Measurements from ENCODE around the gene MED19.
A peak's percentile ranks its signal among the peaks of the same experiment; 100 is the strongest.
"Not testable (repeated sequence)": the region's sequence is repeated elsewhere in the genome, so short reads cannot be mapped to it uniquely, and the experiment has no call there.

MED19 gene

DNA sequence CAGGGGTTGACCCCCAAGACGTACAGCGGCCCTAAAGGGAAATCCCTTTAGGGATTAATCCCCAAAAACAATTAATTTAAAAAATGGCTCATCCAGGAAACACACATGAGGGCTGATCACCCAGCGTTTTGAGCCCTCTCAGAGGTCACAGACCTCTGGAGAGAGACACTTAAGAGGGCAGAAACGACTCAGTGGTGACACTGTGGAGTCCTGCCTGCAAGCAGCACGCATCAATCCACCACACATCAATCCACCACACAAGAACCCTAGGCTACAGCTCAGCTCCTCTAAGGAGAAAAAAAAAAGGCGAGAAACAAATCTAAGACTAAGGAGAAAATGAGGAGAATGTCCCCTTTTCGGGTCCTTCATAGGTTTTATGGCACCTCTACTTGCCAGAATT, 16.8 kb upstream of the MED19 start:
- peaks cover 63% of the 10 kb centered on the region for H3K36me3 Mint-ChIP-seq (ENCODE audit: low read depth)

GRCh38 chr11:57727185-57727584, 15.2 kb upstream of the MED19 start:
- Mint-ChIP-seq H3K9me3 (no peaks in the 10 kb centered on the region), H3K27me3 (no peaks in the 10 kb centered on the region), H3K4me3 (no peak overlapping the region), H3K27ac (peak overlapping the region; percentile 64), H3K4me1 (ENCODE audit: low read depth) (peaks cover 23% of the 10 kb centered on the region), H3K36me3 (ENCODE audit: low read depth) (peaks cover 64% of the 10 kb centered on the region)
- DNase-seq = no peak

More for the DNA sequence above, 16.8 kb upstream of the MED19 start:
- Mint-ChIP-seq H3K4me1 (ENCODE audit: low read depth) (peaks cover 23% of the 10 kb centered on the region), H3K9me3 (no peaks in the 10 kb centered on the region), H3K27ac (peak overlapping the region; percentile 76), H3K27me3 (no peaks in the 10 kb centered on the region), H3K4me3 (no peak overlapping the region)
- no peak for DNase-seq

DNA sequence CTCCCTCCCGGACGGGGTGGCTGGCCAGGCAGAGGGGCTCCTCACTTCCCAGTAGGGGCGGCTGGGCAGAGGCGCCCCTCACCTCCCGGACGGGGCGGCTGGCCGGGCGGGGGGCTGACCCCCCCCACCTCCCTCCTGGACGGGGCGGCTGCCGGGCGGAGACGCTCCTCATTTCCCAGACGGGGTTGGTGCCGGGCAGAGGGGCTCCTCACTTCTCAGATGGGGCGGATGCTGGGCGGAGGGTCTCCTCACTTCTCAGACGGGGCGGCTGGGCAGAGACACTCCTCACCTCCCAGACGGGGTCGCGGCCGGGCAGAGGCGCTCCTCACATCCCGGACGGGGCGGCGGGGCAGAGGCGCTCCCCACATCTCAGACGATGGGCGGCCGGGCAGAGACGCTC, 4.7 kb upstream of the MED19 start:
- H3K27me3 Mint-ChIP-seq, H3K4me3 Mint-ChIP-seq, DNase-seq, H3K27ac Mint-ChIP-seq, H3K9me3 Mint-ChIP-seq: not testable (repeated sequence)
- Mint-ChIP-seq H3K36me3 (ENCODE audit: low read depth) (peaks cover 73% of the 10 kb centered on the region), H3K4me1 (ENCODE audit: low read depth) (peaks cover 28% of the 10 kb centered on the region)

- H3K36me3 Mint-ChIP-seq (ENCODE audit: low read depth) = peaks cover 59% of the 10 kb centered on the region
- H3K4me1 Mint-ChIP-seq (ENCODE audit: low read depth) = peaks cover 54% of the 10 kb centered on the region
- H3K27me3 Mint-ChIP-seq = no peaks in the 10 kb centered on the region
- peak overlapping the region; percentile 96 for H3K27ac Mint-ChIP-seq
- no peak for DNase-seq
- H3K9me3 Mint-ChIP-seq = no peaks in the 10 kb centered on the region
- H3K4me3 Mint-ChIP-seq = peak overlapping the region; percentile 94
These were observed 1.8 kb upstream of the MED19 start for GRCh38 chr11:57713835-57714234.

DNA sequence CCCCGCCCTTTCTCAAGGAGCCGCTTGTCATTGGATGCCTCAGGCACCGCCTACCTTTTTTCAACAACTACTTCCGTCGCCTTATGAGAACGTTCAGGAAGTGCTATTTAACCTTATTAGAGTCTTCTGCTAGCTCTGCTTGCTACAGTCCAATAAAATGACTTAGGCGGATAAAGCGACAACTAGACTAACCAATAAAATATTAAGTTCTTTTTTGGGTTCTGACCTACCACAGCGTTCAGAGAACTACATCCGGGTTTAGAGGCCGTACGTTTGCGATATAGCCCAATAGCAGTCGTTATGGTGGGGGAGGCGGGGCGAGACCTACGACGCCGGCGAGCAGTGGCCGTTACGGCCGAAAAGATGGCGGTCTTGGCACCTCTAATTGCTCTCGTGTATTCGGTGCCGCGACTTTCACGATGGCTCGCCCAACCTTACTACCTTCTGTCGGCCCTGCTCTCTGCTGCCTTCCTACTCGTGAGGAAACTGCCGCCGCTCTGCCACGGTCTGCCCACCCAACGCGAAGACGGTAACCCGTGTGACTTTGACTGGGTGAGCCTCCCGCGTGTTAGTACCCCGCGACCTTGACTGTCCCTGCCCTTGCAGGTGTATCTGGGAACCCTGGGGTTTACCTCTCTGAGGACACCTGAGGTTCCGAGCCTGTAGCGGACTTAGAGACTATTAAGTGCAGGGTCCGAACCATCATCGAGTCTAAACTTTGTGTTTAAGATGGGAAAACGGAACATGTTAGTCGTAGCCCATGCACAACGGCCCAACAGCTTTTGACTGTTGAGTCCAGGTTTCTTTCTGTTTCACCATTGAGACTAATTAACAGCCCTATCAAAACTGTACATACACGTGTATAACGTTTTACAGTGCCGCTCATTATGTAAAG, 488 bp upstream of the MED19 start, which contains the start of gene TMX2:
Gene TMX2 (plus strand): TSS at position 338 of the 895 bp plus-strand sequence. CDS start 26 bp downstream, at position 364.
- Mint-ChIP-seq H3K36me3 (ENCODE audit: low read depth) (peaks cover 57% of the 10 kb centered on the region), H3K9me3 (no peaks in the 10 kb centered on the region), H3K4me3 (peak within 1 kb of the TSS; percentile 94), H3K27ac (peak within 1 kb of the TSS; percentile 96), H3K27me3 (no peaks in the 10 kb centered on the region), H3K4me1 (ENCODE audit: low read depth) (peaks cover 58% of the 10 kb centered on the region)
- peak; percentile 88 for DNase-seq

DNA sequence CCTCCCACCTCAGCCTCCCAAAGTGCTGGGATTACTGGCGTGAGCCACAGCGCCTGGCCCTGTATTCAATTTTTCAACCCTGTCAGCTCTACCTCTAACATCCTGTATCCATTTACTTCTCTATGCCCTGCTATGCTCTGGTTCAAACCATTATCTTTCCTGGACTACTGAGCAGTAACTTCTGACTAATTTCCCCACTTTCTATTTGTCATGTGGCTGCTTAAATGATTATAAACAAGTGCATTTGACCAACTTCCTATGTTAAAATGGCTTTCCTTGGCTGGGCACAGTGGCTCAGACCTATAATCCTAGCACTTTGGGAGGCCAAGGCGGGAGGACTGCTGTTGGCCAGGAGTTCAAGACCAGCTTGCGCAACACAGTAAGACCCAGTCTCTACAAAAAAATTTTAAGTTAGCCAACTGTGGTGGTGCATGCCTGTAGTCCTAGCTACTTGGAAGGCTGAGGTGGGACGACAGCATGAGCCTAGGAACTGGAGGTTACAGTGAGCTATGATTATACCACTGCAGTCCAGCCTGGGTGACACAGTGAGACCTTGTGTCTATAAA, 2.1 kb downstream of the MED19 start:
- H3K4me3 Mint-ChIP-seq = peak overlapping the region; percentile 94

GRCh38 chr11:57705432-57705831, 6.6 kb downstream of the MED19 start:
- not testable (repeated sequence) for H3K9me3 Mint-ChIP-seq, H3K27me3 Mint-ChIP-seq, H3K4me3 Mint-ChIP-seq, DNase-seq, H3K27ac Mint-ChIP-seq
- peaks cover 24% of the 10 kb centered on the region for H3K4me1 Mint-ChIP-seq (ENCODE audit: low read depth)
- peaks cover 71% of the 10 kb centered on the region for H3K36me3 Mint-ChIP-seq (ENCODE audit: low read depth)

More for the DNA sequence above, 2.1 kb downstream of the MED19 start:
- no peak for DNase-seq
- Mint-ChIP-seq H3K36me3 (ENCODE audit: low read depth) (peaks cover 60% of the 10 kb centered on the region), H3K4me1 (ENCODE audit: low read depth) (peaks cover 55% of the 10 kb centered on the region), H3K27me3 (no peaks in the 10 kb centered on the region), H3K27ac (peak overlapping the region; percentile 50), H3K9me3 (no peaks in the 10 kb centered on the region)

DNA sequence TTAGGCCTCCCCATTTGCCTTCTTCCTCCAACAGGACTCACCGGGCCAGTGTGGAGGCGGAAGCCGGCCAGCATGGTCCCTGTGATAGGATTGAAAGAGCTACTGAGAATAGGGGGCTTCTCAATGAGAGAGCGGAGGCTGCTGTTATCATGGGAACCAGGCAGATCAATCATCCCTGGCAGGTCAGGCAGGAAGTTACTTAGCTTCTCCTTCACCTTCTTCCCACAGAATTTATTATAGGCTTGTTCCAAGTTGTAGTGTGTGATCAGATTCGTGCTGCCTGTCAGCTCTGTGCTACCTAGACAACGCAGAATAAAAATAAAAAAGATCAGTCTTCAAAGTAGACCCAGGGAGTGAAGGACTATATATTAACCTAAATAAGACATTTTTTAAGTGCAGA, 7.1 kb downstream of the MED19 start:
- Mint-ChIP-seq H3K4me1 (ENCODE audit: low read depth) (peaks cover 21% of the 10 kb centered on the region), H3K9me3 (no peaks in the 10 kb centered on the region), H3K4me3 (no peak overlapping the region), H3K27me3 (no peaks in the 10 kb centered on the region), H3K27ac (peak overlapping the region; percentile 60), H3K36me3 (ENCODE audit: low read depth) (peaks cover 76% of the 10 kb centered on the region)
- DNase-seq = no peak

GRCh38 chr11:57703341-57703740, 8.7 kb downstream of the MED19 start:
- no peaks in the 10 kb centered on the region for H3K27me3 Mint-ChIP-seq
- no peak for DNase-seq
- peaks cover 6% of the 10 kb centered on the region for H3K4me1 Mint-ChIP-seq (ENCODE audit: low read depth)
- peak overlapping the region; percentile 65 for H3K27ac Mint-ChIP-seq
- no peaks in the 10 kb centered on the region for H3K9me3 Mint-ChIP-seq
- no peak overlapping the region for H3K4me3 Mint-ChIP-seq
- peaks cover 81% of the 10 kb centered on the region for H3K36me3 Mint-ChIP-seq (ENCODE audit: low read depth)

- no peaks in the 10 kb centered on the region for H3K9me3 Mint-ChIP-seq
- no peaks in the 10 kb centered on the region for H3K4me1 Mint-ChIP-seq (ENCODE audit: low read depth)
- peaks cover 92% of the 10 kb centered on the region for H3K36me3 Mint-ChIP-seq (ENCODE audit: low read depth)
- DNase-seq = no peak
- no peak overlapping the region for H3K4me3 Mint-ChIP-seq
- no peaks in the 10 kb centered on the region for H3K27me3 Mint-ChIP-seq
- peak overlapping the region; percentile 20 for H3K27ac Mint-ChIP-seq
These were observed 11.6 kb downstream of the MED19 start for GRCh38 chr11:57700425-57700824.

DNA sequence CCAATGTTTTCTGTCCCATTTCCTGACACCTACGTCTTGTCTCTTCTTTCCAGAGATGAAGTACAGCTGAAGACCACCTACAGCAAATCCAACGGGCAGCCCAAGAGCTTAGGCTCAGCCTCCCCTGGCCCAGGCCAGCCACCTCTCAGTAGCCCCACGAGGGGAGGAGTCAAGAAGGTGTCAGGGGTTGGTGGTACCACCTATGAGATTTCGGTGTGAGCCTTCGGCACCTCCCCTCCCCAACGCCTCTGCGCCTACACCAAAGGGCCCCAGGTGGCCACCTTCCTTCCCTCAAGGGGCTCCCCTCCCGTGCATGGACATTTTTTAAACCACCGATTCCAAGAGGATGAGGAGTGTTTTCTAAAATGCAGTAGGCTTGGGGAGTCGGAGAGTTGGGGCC, 12.2 kb downstream of the MED19 start:
- no peaks in the 10 kb centered on the region for H3K4me1 Mint-ChIP-seq (ENCODE audit: low read depth)
- no peak overlapping the region for H3K4me3 Mint-ChIP-seq
- no peaks in the 10 kb centered on the region for H3K27me3 Mint-ChIP-seq
- no peaks in the 10 kb centered on the region for H3K9me3 Mint-ChIP-seq
- no peak for DNase-seq
- H3K27ac Mint-ChIP-seq = peak overlapping the region; percentile 74
- H3K36me3 Mint-ChIP-seq (ENCODE audit: low read depth) = peaks cover 95% of the 10 kb centered on the region

GRCh38 chr11:57698843-57699365, 13.1 kb downstream of the MED19 start:
- peak overlapping the region; percentile 74 for H3K27ac Mint-ChIP-seq
- H3K9me3 Mint-ChIP-seq = no peaks in the 10 kb centered on the region
- no peak overlapping the region for H3K4me3 Mint-ChIP-seq
- H3K27me3 Mint-ChIP-seq = no peaks in the 10 kb centered on the region
- DNase-seq = no peak
- H3K4me1 Mint-ChIP-seq (ENCODE audit: low read depth) = no peaks in the 10 kb centered on the region
- H3K36me3 Mint-ChIP-seq (ENCODE audit: low read depth) = peaks cover 95% of the 10 kb centered on the region

- not testable (repeated sequence) for H3K4me3 Mint-ChIP-seq; H3K9me3 Mint-ChIP-seq; DNase-seq; H3K27me3 Mint-ChIP-seq; H3K4me1 Mint-ChIP-seq (ENCODE audit: low read depth)
- Mint-ChIP-seq H3K36me3 (ENCODE audit: low read depth) (peaks cover 87% of the 10 kb centered on the region), H3K27ac (peak overlapping the region; percentile 37)
These were observed 21.5 kb downstream of the MED19 start for GRCh38 chr11:57690474-57690873.

- no peaks in the 10 kb centered on the region for H3K9me3 Mint-ChIP-seq
- H3K27ac Mint-ChIP-seq = peak overlapping the region; percentile 93
- no peak overlapping the region for H3K4me3 Mint-ChIP-seq
- H3K4me1 Mint-ChIP-seq (ENCODE audit: low read depth) = peaks cover 51% of the 10 kb centered on the region
- H3K36me3 Mint-ChIP-seq (ENCODE audit: low read depth) = peaks cover 86% of the 10 kb centered on the region
- H3K27me3 Mint-ChIP-seq = no peaks in the 10 kb centered on the region
- no peak for DNase-seq
These were observed 30.8 kb downstream of the MED19 start for GRCh38 chr11:57681168-57681567.

GRCh38 chr11:57680552-57680874, 31.5 kb downstream of the MED19 start:
- DNase-seq = no peak
- Mint-ChIP-seq H3K9me3 (no peaks in the 10 kb centered on the region), H3K36me3 (ENCODE audit: low read depth) (peaks cover 88% of the 10 kb centered on the region), H3K27me3 (no peaks in the 10 kb centered on the region), H3K4me3 (peak overlapping the region; percentile 40), H3K4me1 (ENCODE audit: low read depth) (peaks cover 58% of the 10 kb centered on the region), H3K27ac (peak overlapping the region; percentile 93)

Measured in activated T-cell treated with anti-CD3 and anti-CD28 coated beads, Interleukin-2, amount 50 U/mL, for 24 hours (primary cell).